ENCODE results near the gene ZDHHC12. TPM values are rescaled to one million over a fixed set of nuclear protein-coding genes. Genes with fewer than 3 reads are reported as not detected.

The ZDHHC12 gene
- total RNA-seq, 1 donor, result 35.1 TPM

DNA sequence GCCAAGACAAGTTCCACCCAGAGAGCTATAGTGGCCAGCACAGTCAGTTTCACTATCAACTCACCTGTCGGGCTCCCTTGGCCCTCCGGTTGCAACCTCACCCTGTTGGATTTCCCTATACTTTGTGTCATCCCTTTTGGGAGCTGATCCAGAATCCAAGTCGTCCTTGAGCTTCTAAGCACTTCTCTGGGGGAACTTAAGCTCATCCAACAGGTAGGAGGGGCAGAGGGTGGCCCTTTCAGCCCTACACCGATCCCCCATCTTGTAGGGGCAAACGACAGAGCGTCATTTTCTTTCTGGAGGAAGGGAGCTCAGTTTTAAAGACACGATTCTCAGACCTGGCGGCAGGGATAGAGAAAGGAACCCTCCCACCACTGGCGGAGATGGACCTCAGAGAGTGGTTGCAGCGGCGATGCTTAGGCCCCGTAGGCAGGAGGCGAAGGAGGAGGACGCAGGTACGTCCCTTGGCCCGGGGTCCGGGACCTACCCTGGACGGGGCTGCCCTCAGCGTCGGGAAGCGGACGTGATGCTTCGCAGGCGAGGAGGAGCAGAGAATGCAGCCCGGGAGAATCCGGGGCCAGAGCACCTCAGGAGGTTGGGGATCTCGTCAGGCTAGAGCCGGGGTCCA is 47.3 kb upstream of the ZDHHC12 start:
- Histone ChIP-seq H3K27me3 (ENCODE audit: insufficient read depth, low read length) (no peaks in the 10 kb centered on the region), H2AFZ (ENCODE audit: low read length) (peak overlapping the region; percentile 95), H3K4me1 (ENCODE audit: insufficient read depth, low read length) (peaks cover 14% of the 10 kb centered on the region), H3K27ac (ENCODE audit: low read depth, low read length) (peak overlapping the region; percentile 90), H4K20me1 (ENCODE audit: insufficient read depth, low read length) (peaks cover 11% of the 10 kb centered on the region), H3K4me2 (ENCODE audit: insufficient read depth, low read length) (peak overlapping the region; percentile 98), H3K9me3 (ENCODE audit: low read depth, low read length) (no peaks in the 10 kb centered on the region), H3K4me3 (ENCODE audit: insufficient read depth, low read length) (peak overlapping the region; percentile 98), H3K36me3 (ENCODE audit: insufficient read depth, low read length) (no peaks in the 10 kb centered on the region), H3K79me2 (ENCODE audit: insufficient read depth, low read length) (peaks cover 41% of the 10 kb centered on the region)
- peak; percentile 72 for DNase-seq (ENCODE audit: insufficient read length, low spot score, missing footprints)
- TF ChIP-seq, protein P1, sequence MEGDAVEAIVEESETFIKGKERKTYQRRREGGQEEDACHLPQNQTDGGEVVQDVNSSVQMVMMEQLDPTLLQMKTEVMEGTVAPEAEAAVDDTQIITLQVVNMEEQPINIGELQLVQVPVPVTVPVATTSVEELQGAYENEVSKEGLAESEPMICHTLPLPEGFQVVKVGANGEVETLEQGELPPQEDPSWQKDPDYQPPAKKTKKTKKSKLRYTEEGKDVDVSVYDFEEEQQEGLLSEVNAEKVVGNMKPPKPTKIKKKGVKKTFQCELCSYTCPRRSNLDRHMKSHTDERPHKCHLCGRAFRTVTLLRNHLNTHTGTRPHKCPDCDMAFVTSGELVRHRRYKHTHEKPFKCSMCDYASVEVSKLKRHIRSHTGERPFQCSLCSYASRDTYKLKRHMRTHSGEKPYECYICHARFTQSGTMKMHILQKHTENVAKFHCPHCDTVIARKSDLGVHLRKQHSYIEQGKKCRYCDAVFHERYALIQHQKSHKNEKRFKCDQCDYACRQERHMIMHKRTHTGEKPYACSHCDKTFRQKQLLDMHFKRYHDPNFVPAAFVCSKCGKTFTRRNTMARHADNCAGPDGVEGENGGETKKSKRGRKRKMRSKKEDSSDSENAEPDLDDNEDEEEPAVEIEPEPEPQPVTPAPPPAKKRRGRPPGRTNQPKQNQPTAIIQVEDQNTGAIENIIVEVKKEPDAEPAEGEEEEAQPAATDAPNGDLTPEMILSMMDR (IDR thresholded peaks at IDR 0.05; ENCODE audit: extremely low read depth, low read depth, low read length), result no peak

DNA sequence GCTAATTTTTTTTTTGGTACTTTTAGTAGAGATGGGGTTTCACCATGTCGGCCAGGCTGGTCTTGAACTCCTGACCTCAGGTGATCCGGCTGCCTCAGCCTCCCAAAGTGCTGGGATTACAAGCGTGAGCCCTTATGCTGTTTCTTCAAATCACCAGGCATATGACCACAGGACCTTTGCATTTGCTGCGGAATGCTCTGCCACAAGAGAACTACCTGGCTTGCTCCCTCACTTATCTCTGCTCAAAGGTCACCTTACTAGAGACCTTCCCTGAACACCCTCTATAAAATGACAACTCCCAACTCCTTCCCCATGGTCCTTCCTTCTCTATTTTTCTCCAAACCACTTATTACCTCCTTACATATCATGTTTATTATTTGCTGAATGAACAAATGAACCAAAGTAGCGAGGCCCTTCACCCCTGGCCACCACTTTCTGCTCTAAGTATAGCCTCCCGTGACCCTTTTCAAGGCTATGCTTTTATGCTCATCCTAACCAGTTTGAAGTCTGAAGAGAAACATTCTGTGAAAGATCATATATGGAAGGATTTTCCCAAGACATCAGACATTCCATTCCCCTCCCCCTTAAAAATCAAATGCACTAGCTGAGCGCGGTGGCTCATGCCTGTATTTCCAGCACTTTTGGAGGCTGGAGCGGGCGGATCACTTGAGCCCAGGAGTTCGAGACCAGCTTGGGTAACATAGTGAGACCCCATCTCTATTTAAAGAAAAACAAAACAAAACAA is 46.5 kb upstream of the ZDHHC12 start:
- TF ChIP-seq, protein P1 (IDR thresholded peaks at IDR 0.05; ENCODE audit: extremely low read depth, low read depth, low read length), result no peak
- peak overlapping the region; percentile 90 for H3K27ac ChIP-seq (ENCODE audit: low read depth, low read length)

DNA sequence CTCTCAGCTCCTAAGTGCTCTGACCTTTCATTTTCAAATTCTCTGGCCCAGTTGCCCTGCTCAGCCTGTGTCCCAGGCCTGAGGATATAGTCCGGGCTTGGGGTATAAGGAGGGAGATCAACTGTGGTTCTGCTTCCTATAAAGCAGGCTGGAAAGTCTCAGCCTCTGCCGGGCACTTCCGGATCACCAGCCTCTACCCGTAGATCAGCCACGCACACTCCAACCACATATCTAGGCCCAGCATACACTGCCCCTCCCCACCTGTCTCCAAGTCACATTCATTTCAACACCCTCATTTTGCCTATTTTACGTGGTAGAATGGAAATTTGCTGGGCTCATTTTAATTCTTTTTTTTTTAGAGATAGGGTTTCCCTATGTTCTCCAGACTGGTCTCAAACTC is 44.7 kb upstream of the ZDHHC12 start:
- Histone ChIP-seq H3K4me3 (ENCODE audit: insufficient read depth, low read length) (no peak overlapping the region), H4K20me1 (ENCODE audit: insufficient read depth, low read length) (peaks cover 22% of the 10 kb centered on the region), H2AFZ (ENCODE audit: low read length) (no peak overlapping the region), H3K4me1 (ENCODE audit: insufficient read depth, low read length) (peaks cover 14% of the 10 kb centered on the region), H3K79me2 (ENCODE audit: insufficient read depth, low read length) (peaks cover 48% of the 10 kb centered on the region), H3K4me2 (ENCODE audit: insufficient read depth, low read length) (no peak overlapping the region), H3K36me3 (ENCODE audit: insufficient read depth, low read length) (no peaks in the 10 kb centered on the region), H3K9me3 (ENCODE audit: low read depth, low read length) (no peaks in the 10 kb centered on the region), H3K27ac (ENCODE audit: low read depth, low read length) (no peak overlapping the region), H3K27me3 (ENCODE audit: insufficient read depth, low read length) (no peaks in the 10 kb centered on the region)
- DNase-seq (ENCODE audit: insufficient read length, low spot score, missing footprints), result no peak
- TF ChIP-seq, protein P1 (IDR thresholded peaks at IDR 0.05; ENCODE audit: extremely low read depth, low read depth, low read length), result no peak

More for the DNA sequence above, 46.5 kb upstream of the ZDHHC12 start:
- peaks cover 44% of the 10 kb centered on the region for H3K79me2 ChIP-seq (ENCODE audit: insufficient read depth, low read length)
- H3K36me3 ChIP-seq (ENCODE audit: insufficient read depth, low read length), result no peaks in the 10 kb centered on the region
- H3K27me3 ChIP-seq (ENCODE audit: insufficient read depth, low read length), result no peaks in the 10 kb centered on the region
- H4K20me1 ChIP-seq (ENCODE audit: insufficient read depth, low read length), result peaks cover 11% of the 10 kb centered on the region
- peak; percentile 45 for DNase-seq (ENCODE audit: insufficient read length, low spot score, missing footprints)
- H3K4me3 ChIP-seq (ENCODE audit: insufficient read depth, low read length), result peak overlapping the region; percentile 98
- H3K9me3 ChIP-seq (ENCODE audit: low read depth, low read length), result no peaks in the 10 kb centered on the region
- H3K4me2 ChIP-seq (ENCODE audit: insufficient read depth, low read length), result peak overlapping the region; percentile 98
- peaks cover 14% of the 10 kb centered on the region for H3K4me1 ChIP-seq (ENCODE audit: insufficient read depth, low read length)
- H2AFZ ChIP-seq (ENCODE audit: low read length), result peak overlapping the region; percentile 95

DNA sequence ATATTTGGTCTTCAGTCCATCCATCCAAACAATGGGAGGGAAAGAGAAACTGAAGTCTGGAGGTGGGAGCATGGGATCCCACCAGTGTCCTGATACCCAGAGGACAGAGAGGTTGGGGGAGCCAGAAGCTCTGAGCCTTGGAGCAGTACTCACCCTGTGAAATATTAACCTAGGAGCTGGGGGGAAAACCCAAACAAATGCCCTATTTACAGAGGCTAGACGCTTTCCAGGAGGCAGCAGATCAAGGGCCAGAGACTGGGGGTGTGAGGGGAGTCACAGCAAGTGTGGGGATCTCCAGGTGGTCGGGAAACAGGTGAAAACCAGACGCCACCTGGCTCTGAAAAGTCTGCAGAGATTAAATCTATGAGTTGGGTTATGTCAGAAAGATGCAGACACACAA is 41.6 kb upstream of the ZDHHC12 start:
- no peaks in the 10 kb centered on the region for H3K27me3 ChIP-seq (ENCODE audit: insufficient read depth, low read length)
- H3K9me3 ChIP-seq (ENCODE audit: low read depth, low read length), result no peaks in the 10 kb centered on the region
- H2AFZ ChIP-seq (ENCODE audit: low read length), result no peak overlapping the region
- H3K79me2 ChIP-seq (ENCODE audit: insufficient read depth, low read length), result peaks cover 45% of the 10 kb centered on the region
- no peak for DNase-seq (ENCODE audit: insufficient read length, low spot score, missing footprints)
- H3K4me3 ChIP-seq (ENCODE audit: insufficient read depth, low read length), result no peak overlapping the region
- no peak overlapping the region for H3K4me2 ChIP-seq (ENCODE audit: insufficient read depth, low read length)
- peaks cover 21% of the 10 kb centered on the region for H4K20me1 ChIP-seq (ENCODE audit: insufficient read depth, low read length)
- no peak overlapping the region for H3K27ac ChIP-seq (ENCODE audit: low read depth, low read length)
- TF ChIP-seq, protein P1 (IDR thresholded peaks at IDR 0.05; ENCODE audit: extremely low read depth, low read depth, low read length), result no peak
- H3K4me1 ChIP-seq (ENCODE audit: insufficient read depth, low read length), result peaks cover 3% of the 10 kb centered on the region
- no peaks in the 10 kb centered on the region for H3K36me3 ChIP-seq (ENCODE audit: insufficient read depth, low read length)
